Lung (tissue), 12 donors: Measurements from ENCODE around the gene RPS17. TPM values are rescaled to one million over a fixed set of nuclear protein-coding genes. Genes with fewer than 3 reads are reported as not detected.
A peak's percentile ranks its signal among the peaks of the same experiment; 100 is the strongest.

Experiments
- ATAC-seq: fragments of 200-7000 bp; cut with Tn5 transposase; one replicate; pipeline ENCODE4 v1.9.1; 2020; ENCODE audit warnings: moderate number of reproducible peaks; ENCODE audit not compliant: insufficient read depth, low FRiP score
- DNase-seq, 3 donors: peaks; one replicate each; pipeline ENCODE4 v3.0.0-alpha.2; 2013 to 2017
- H3K27ac ChIP-seq, 2 donors: one replicate each; pipeline ENCODE4 v1.5.1; 2013; ENCODE audit warnings: mild to moderate bottlenecking in 2 of 2, moderate library complexity in 2 of 2, control low read depth in 1 of 2, inconsistent platforms in 1 of 2, low read depth in 1 of 2, low read length in 1 of 2
- H3K27me3 ChIP-seq, 3 donors: one replicate each; pipeline ENCODE4 v1.5.1; 2013; ENCODE audit warnings: low read length in 2 of 3; ENCODE audit not compliant: control insufficient read depth in 3 of 3, insufficient read depth in 3 of 3
- H3K36me3 ChIP-seq, 4 donors: one replicate each; pipeline ENCODE4 v1.5.1; 2013; ENCODE audit warnings: low read length in 4 of 4, mild to moderate bottlenecking in 1 of 4, moderate library complexity in 1 of 4; ENCODE audit not compliant: control insufficient read depth in 4 of 4, insufficient read depth in 4 of 4
- H3K4me1 ChIP-seq, 5 donors: one replicate each; pipeline ENCODE4 v1.5.1; 2013; ENCODE audit warnings: low read length in 5 of 5, mild to moderate bottlenecking in 2 of 5, moderate library complexity in 1 of 5; ENCODE audit not compliant: control insufficient read depth in 5 of 5, insufficient read depth in 5 of 5
- H3K4me3 ChIP-seq: one replicate; pipeline ENCODE4 v1.5.1; 2013; ENCODE audit warnings: mild to moderate bottlenecking, control low read depth, moderate library complexity
- H3K9ac ChIP-seq, 2 donors: one replicate each; pipeline ENCODE4 v1.5.1; 2013; ENCODE audit warnings: low read length in 2 of 2, control low read depth in 1 of 2; ENCODE audit not compliant: insufficient read depth in 1 of 2
- H3K9me3 ChIP-seq, 4 donors: one replicate each; pipeline ENCODE4 v1.5.1; 2013; ENCODE audit warnings: low read length in 3 of 4, mild to moderate bottlenecking in 1 of 4, moderate library complexity in 1 of 4; ENCODE audit not compliant: control insufficient read depth in 4 of 4, insufficient read depth in 3 of 4
- CTCF ChIP-seq: IDR thresholded peaks from 2 replicates; pipeline ENCODE4 v1.5.1; 2012; ENCODE audit warnings: mild to moderate bottlenecking; ENCODE audit errors: control extremely low read depth, extremely low read depth
- WGBS, 2 donors: extraction: QIAGEN DNeasy Blood & Tissue Kit; methylation state at CpG; one replicate each; pipeline ENCODE4 v1.1.7; 2013; 5-methylcytosine and 5-hydroxymethylcytosine counted together
- polyA plus RNA-seq, 2 donors: library from polyadenylated mRNA; stranded (reverse); fragments of 200-250 nt; gene quantifications; one replicate each; pipeline ENCODE4 v1.2.1, GENCODE V29; 2013
- total RNA-seq, 2 donors: library from RNA; depleted of rRNA in 1 of 2; stranded (reverse); fragments of >200 nt in 1 of 2; gene quantifications; one replicate each; pipeline ENCODE4 v1.2.1, GENCODE V29; 2014 to 2021
- donor health status: control.
- donor health status: control.
- donor health status: Bipolar disorder and iron deficiency.
- donor health status: healthy.
- donor health status: DM: yes; HTN: yes; CAD: no.

The RPS17 gene
- total and polyA plus RNA-seq, 4 donors = 1,181 to 4,573 (median 2,417) TPM

- H3K27ac ChIP-seq = peak overlapping the region in 1 of 2 donors; percentile 50
- no peaks in the 10 kb centered on the region for H3K9me3 ChIP-seq
- H3K9ac ChIP-seq = peak overlapping the region; percentile 79 to 88
- H3K4me1 ChIP-seq = peaks cover 0 to 26% (median 8%) of the 10 kb centered on the region in 5 donors
- 22 to 25% methylated on average over 28 of the region's 28 CpGs for WGBS, 2 donors
- peaks cover 22 to 28% (median 26%) of the 10 kb centered on the region in 4 donors for H3K36me3 ChIP-seq
- DNase-seq (no peak), ATAC-seq (no peak)
- no peaks in the 10 kb centered on the region for H3K27me3 ChIP-seq
- TF ChIP-seq CTCF = no peak
- peak overlapping the region; percentile 93 for H3K4me3 ChIP-seq
Measured at GRCh38 chr15:82538961-82539690, 1.1 kb downstream of the RPS17 start.

DNA sequence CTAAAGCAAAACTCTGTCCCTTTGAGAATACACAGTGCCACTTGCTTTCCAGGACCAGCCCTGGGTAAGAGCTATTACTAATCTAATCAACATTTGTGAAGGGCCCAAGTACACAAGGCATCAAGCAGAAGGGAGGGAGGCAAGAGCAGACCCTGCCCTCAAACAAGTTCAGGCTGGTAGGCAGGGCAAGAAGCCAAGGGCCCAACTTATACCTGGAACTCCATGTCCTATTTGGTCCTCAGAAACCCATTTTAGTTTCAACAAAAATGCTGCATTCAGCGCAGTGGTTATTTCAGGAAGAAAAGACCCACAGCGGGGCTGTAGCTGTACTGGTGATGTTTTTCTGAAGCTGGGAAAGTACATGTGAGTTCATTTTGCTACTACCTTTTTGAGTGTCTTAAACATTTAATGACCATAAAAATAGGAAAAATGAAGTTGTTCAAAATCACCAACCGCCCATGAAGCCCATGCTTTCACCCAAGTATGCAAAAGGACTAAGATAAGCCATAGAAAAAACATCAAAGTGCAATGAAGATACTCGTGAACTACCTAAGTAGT, 2.8 kb downstream of the RPS17 start:
- 77 to 89% methylated on average over 4 of the region's 4 CpGs for WGBS, 2 donors
- Histone ChIP-seq H3K4me3 (no peak overlapping the region), H3K27me3 (no peaks in the 10 kb centered on the region), H3K36me3 (peaks cover 25 to 32% (median 27%) of the 10 kb centered on the region in 4 donors), H3K9me3 (no peaks in the 10 kb centered on the region), H3K9ac (no peak overlapping the region), H3K4me1 (peaks cover 0 to 13% (median 4%) of the 10 kb centered on the region in 5 donors), H3K27ac (no peak overlapping the region)
- ATAC-seq (no peak), DNase-seq (no peak)
- TF ChIP-seq CTCF = no peak

- 68 to 73% methylated on average over 11 of the region's 11 CpGs for WGBS, 2 donors
- peaks cover 25 to 32% (median 27%) of the 10 kb centered on the region in 4 donors for H3K36me3 ChIP-seq
- no peaks in the 10 kb centered on the region for H3K9me3 ChIP-seq
- ATAC-seq (no peak), DNase-seq (no peak)
- no peak overlapping the region for H3K9ac ChIP-seq
- peaks cover 0 to 11% (median 4%) of the 10 kb centered on the region in 5 donors for H3K4me1 ChIP-seq
- TF ChIP-seq CTCF = no peak
- no peak overlapping the region for H3K27ac ChIP-seq
- no peak overlapping the region for H3K4me3 ChIP-seq
- H3K27me3 ChIP-seq = no peaks in the 10 kb centered on the region
Measured at GRCh38 chr15:82536409-82537350, 3.6 kb downstream of the RPS17 start.
